ENCODE data around the gene SKA2. TPM values are rescaled to one million over a fixed set of nuclear protein-coding genes. Genes with fewer than 3 reads are reported as not detected.

SKA2 gene
- total and polyA plus RNA-seq, 2 donors (not counting 3 experiments of a cell fraction or from before 2014, with no cell fraction given): 12.9 to 79.6 TPM

- no peak overlapping the region for H2AFZ ChIP-seq (ENCODE audit: low read depth, low read length)
- no peak for DNase-seq (ENCODE audit: low read depth, low spot score)
- dilution Hi-C loops (cut with MboI; ENCODE audit: extremely low pct_ligation_motif_present, low sequenced_read_pairs): no loop called here
- intact Hi-C loops (cut with micrococcal nuclease): no loop called here
- no peak overlapping the region for H3K4me3 ChIP-seq (replicated peaks in 1 of 3; ENCODE audit: insufficient read depth in 1 of 3, low read depth in 1 of 3, low read length in 3 of 3)
- H3K4me2 ChIP-seq (ENCODE audit: insufficient read depth, low read length): no peak overlapping the region
- POLR2A ChIA-PET: no interaction called here
- H3K36me3 ChIP-seq (ENCODE audit: control insufficient read depth in 2 of 2, extremely low read depth in 1 of 2, insufficient read depth in 2 of 2, low read length in 2 of 2): peaks cover 0 to 5% of the 10 kb centered on the region in 2 experiments
- peaks cover 12% of the 10 kb centered on the region for H3K4me1 ChIP-seq (ENCODE audit: control insufficient read depth, extremely low read depth, insufficient read depth, low read length)
- peaks cover 55% of the 10 kb centered on the region for H3K79me2 ChIP-seq (ENCODE audit: control insufficient read depth, insufficient read depth, low read length)
- H3K27me3 ChIP-seq (ENCODE audit: control insufficient read depth in 2 of 2, insufficient read depth in 2 of 2, low read length in 2 of 2): no peaks in the 10 kb centered on the region
- FAIRE-seq: no peak
- no peak overlapping the region for H3K9ac ChIP-seq (replicated peaks; ENCODE audit: extremely low read depth, insufficient read depth, low read length)
- no peaks in the 10 kb centered on the region for H3K9me3 ChIP-seq (replicated peaks; ENCODE audit: control insufficient read depth, insufficient read depth, low read length)
- TF ChIP-seq POLR2AphosphoS5 (IDR thresholded peaks at IDR 0.05; ENCODE audit: insufficient read depth, low read depth, low read length): no peak
- TF ChIP-seq POLR2A (IDR thresholded peaks at IDR 0.05; ENCODE audit: low read depth, low read length): no peak
- TF ChIP-seq CTCF (IDR thresholded peaks at IDR 0.05; ENCODE audit: extremely low read depth in 1 of 2, insufficient read depth in 1 of 2, low read depth in 1 of 2, low read length in 2 of 2): no peak
- no peak for TF ChIP-seq EZH2 (IDR thresholded peaks at IDR 0.05; ENCODE audit: borderline replicate concordance, low read depth, low read length, severe bottlenecking)
- TF ChIP-seq JUN (IDR thresholded peaks at IDR 0.05; ENCODE audit: borderline replicate concordance, insufficient read depth, insufficient read length, low read depth): no peak
- no peak for TF ChIP-seq FOS (IDR thresholded peaks at IDR 0.05; ENCODE audit: borderline replicate concordance, insufficient read depth, low read length)
- no peak for TF ChIP-seq MAX (IDR thresholded peaks at IDR 0.05; ENCODE audit: insufficient read depth, insufficient read length)
- TF ChIP-seq GATA2 (IDR thresholded peaks at IDR 0.05; ENCODE audit: insufficient read depth, insufficient read length, low read depth, low read length): no peak
- TF ChIP-seq MYC (IDR thresholded peaks at IDR 0.05; ENCODE audit: low read depth, low read length): no peak
- H3K27ac ChIP-seq (ENCODE audit: insufficient read depth, low read depth, low read length): no peak overlapping the region
- H3K9me1 ChIP-seq (replicated peaks; ENCODE audit: control insufficient read depth, extremely low read depth, insufficient read depth, low read length): no peaks in the 10 kb centered on the region
- no TSS peak for BruUV-seq (replicated peaks)
- CTCF ChIA-PET: no interaction called here
- H4K20me1 ChIP-seq (replicated peaks; ENCODE audit: control insufficient read depth, extremely low read depth, insufficient read depth, low read length): no peaks in the 10 kb centered on the region
Observed at GRCh38 chr17:59101178-59101577, 53.8 kb downstream of the SKA2 start.
